Measurements from ENCODE around the gene ADAMTSL3.
"Not testable (repeated sequence)": the region's sequence is repeated elsewhere in the genome, so short reads cannot be mapped to it uniquely, and the experiment has no call there.

Gene ADAMTSL3

DNA sequence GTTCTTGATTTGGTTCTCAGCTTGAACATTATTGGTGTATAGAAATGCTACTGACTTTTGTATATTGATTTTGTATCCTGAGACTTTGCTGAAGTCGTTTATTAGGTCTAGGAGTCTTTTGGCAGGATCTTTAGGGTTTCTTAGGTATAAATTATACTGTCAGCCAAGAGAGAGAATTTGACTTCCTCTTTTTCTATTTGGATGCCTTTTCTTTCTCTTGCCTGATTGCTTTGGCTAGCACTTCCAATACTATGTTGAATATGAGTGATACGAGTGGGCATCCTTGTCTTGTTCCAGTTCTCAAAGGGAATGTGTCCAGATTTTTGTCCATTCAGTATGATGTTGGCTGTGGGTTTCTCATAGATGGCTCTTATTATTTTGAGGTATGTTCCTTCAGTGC lies 409.8 kb downstream of the ADAMTSL3 start:
- H3K27ac ChIP-seq (ENCODE audit: low read length); H3K9ac ChIP-seq (ENCODE audit: low read depth, low read length); H3K4me3 ChIP-seq (ENCODE audit: low read length); H3K36me3 ChIP-seq (ENCODE audit: insufficient read depth, low read depth, low read length); H3K4me1 ChIP-seq (ENCODE audit: insufficient read depth, low read length): not testable (repeated sequence)
- Histone ChIP-seq H3K9me3 (ENCODE audit: insufficient read depth, low read depth, low read length) (peaks cover 10% of the 10 kb centered on the region; the same call in 1 of the 2 replicates), H3K27me3 (ENCODE audit: insufficient read depth, low read length) (peaks cover 15% of the 10 kb centered on the region)

DNA sequence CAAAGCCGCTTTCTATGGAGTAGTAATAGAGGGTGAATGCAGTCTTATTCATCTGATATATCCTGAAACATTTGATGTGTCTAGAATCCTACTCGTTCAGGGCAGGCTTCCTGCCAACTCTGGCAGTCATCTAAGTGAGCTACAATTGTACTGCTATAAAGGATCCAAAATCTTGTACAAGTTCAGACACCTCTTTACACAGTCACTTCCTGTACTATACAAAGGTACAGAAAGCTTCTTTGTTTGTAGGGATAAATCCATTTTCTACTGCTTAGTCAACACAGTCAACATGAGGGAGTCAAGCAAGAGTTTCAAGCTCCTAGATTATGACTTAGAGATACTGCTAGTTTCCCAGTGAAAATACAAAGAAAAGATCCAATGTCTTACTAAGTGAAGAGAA lies 414.8 kb downstream of the ADAMTSL3 start:
- not testable (repeated sequence) for H3K4me3 ChIP-seq (ENCODE audit: low read length); H3K27me3 ChIP-seq (ENCODE audit: insufficient read depth, low read length); H3K4me1 ChIP-seq (ENCODE audit: insufficient read depth, low read length); H3K36me3 ChIP-seq (ENCODE audit: insufficient read depth, low read depth, low read length); H3K27ac ChIP-seq (ENCODE audit: low read length); H3K9ac ChIP-seq (ENCODE audit: low read depth, low read length); H3K9me3 ChIP-seq (ENCODE audit: insufficient read depth, low read depth, low read length)

DNA sequence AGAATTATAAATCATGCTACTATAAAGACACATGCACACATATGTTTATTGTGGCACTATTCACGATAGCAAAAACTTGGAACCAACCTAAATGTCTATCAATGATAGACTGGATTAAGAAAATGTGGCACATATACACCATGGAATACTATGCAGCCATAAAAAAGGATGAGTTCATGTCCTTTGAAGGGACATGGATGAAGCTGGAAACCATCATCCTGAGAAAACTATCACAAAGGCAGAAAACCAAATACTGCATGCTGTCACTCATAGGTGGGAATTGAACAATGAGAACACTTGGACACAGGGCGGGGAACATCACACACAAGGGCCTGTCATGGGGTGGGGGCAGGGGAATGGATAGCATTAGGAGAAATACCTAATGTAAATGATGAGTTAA lies 424.1 kb downstream of the ADAMTSL3 start:
- not testable (repeated sequence) for H3K4me3 ChIP-seq (ENCODE audit: low read length); H3K27ac ChIP-seq (ENCODE audit: low read length); H3K9ac ChIP-seq (ENCODE audit: low read depth, low read length); H3K4me1 ChIP-seq (ENCODE audit: insufficient read depth, low read length); H3K36me3 ChIP-seq (ENCODE audit: insufficient read depth, low read depth, low read length); H3K9me3 ChIP-seq (ENCODE audit: insufficient read depth, low read depth, low read length)
- H3K27me3 ChIP-seq (ENCODE audit: insufficient read depth, low read length), result peaks cover 35% of the 10 kb centered on the region

DNA sequence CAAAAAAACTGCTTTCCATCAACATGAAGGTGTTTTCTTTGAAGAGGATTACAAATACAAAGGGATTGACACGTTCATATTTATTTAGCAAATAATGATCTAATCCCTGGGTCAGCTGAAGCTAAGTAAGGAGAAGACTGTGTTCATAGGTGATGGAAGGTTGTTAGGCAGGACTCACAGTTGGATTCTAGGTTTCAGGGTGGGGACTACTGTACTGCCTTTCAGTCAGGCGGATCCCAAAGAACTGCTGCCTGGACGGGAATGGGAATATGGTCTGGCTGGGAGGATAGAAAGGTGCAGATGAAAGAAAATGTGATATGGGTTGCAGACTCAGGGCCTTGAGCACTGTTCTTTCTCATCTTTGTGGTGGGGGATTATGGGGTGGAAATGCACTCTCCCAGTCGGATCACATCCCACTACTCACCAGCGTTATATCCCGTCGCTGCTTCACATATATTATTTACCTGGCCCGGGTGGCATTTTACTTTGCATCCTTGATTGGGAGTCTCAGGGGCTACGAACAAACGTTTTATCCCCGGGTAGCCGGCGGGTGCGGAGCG lies 425.5 kb downstream of the ADAMTSL3 start:
- H3K27ac ChIP-seq (ENCODE audit: low read length); H3K9ac ChIP-seq (ENCODE audit: low read depth, low read length); H3K9me3 ChIP-seq (ENCODE audit: insufficient read depth, low read depth, low read length); H3K4me1 ChIP-seq (ENCODE audit: insufficient read depth, low read length); H3K36me3 ChIP-seq (ENCODE audit: insufficient read depth, low read depth, low read length): not testable (repeated sequence)
- Histone ChIP-seq H3K4me3 (ENCODE audit: low read length) (peak overlapping the region; percentile 66), H3K27me3 (ENCODE audit: insufficient read depth, low read length) (peaks cover 35% of the 10 kb centered on the region)

DNA sequence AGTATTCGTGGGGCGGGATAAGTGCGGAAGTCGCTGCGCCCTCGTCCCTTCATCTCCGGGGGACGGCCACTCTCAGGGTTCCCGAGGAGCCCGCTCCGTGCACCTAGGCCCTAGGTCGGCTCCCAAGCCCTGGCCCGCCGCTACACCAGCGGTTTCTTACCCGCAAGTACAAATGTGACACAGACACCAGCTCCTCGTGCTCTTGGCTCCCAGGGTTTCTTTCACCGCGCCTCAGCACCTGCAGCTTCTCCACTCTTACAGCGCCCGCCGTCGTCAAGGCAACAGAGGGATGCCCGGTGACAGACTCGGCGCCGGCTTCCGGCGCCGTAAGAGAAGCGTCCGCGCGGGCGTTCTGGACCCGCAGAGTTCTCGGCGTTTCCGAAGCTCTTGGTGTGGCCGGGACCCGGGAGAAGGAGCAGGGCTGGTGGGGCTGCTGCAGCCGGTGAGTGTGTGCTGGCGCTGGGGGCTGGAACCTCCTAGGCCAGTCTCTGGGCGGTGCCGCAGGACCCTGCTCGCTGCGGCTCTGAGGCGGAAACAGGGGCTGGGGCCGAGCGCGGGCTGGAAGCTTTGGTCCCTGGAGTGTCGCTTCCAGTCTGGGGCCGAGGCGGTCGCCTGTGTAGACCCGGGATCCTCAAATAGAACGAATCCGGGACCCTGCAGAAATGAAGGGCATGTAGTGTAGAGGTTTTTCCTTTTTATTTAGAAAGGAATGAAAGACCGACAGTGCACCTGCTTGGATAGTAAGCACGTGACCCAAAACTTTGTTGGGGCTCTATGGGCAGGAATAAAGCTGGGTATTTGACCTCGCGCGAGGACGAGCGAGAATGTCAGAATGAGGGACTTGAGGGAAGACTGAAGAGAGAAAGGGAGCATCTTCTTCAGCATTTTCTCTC lies 426.2 kb downstream of the ADAMTSL3 start:
- Histone ChIP-seq H3K4me1 (ENCODE audit: insufficient read depth, low read length) (no peaks in the 10 kb centered on the region), H3K27me3 (ENCODE audit: insufficient read depth, low read length) (peaks cover 35% of the 10 kb centered on the region), H3K4me3 (ENCODE audit: low read length) (peak overlapping the region; percentile 66), H3K9me3 (ENCODE audit: insufficient read depth, low read depth, low read length) (no peaks in the 10 kb centered on the region), H3K36me3 (ENCODE audit: insufficient read depth, low read depth, low read length) (no peaks in the 10 kb centered on the region), H3K9ac (ENCODE audit: low read depth, low read length) (no peak overlapping the region), H3K27ac (ENCODE audit: low read length) (no peak overlapping the region)

DNA sequence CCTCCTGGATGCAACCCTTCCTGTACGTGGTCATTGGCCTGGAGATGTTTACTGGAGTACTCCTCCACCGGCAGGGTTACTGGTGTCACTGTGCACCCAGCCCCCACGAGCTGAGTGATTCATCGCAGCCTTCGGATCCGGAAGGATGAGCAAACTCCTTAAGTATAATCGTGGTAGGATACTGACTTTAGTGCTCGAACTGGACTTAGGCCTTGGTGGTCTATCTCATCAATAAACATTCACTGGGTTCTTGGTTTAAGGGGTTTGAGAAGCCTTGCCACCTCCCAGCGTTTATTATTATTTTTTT lies 426.8 kb downstream of the ADAMTSL3 start:
- not testable (repeated sequence) for H3K36me3 ChIP-seq (ENCODE audit: insufficient read depth, low read depth, low read length); H3K9ac ChIP-seq (ENCODE audit: low read depth, low read length); H3K9me3 ChIP-seq (ENCODE audit: insufficient read depth, low read depth, low read length); H3K27ac ChIP-seq (ENCODE audit: low read length); H3K4me1 ChIP-seq (ENCODE audit: insufficient read depth, low read length)
- peaks cover 35% of the 10 kb centered on the region for H3K27me3 ChIP-seq (ENCODE audit: insufficient read depth, low read length)
- peak overlapping the region; percentile 66; the same call in 1 of the 2 replicates for H3K4me3 ChIP-seq (ENCODE audit: low read length)

DNA sequence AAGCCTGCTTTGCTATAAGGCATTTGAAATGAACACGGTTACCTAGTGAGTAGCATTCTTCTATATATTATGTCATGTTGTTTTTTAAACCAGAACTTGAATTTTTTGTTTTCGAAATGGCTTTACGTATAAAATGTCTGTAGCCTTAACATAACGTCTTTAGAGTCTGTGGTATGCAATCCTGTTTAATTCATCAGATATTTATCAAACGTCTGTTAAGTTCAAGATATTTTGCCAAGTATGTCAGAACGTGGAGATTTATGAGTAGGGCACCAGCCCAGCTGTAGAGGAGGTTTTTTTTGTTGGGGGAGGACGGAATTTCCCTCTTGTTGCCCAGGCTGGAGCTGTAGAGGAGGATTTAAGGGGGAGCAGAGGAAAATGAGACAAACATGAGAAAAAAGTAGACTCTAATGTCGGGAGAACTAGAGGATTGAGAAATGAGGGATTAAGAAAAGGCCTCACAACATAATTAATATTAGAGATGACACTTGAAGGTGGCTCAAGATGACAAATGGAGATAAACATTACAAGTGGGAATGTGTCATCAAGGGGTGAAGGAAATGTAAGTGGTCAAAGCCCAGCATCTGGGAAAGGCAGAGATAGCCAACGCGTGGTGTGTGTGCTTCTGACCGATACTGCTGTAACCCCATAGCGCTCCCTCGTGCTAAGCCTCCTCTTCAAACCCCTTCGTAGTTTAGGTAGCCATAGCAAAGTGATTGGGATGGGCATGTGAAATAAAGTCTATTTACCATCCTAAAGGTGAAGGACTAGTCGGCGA lies 427.7 kb downstream of the ADAMTSL3 start:
- no peaks in the 10 kb centered on the region for H3K4me1 ChIP-seq (ENCODE audit: insufficient read depth, low read length)
- no peak overlapping the region for H3K27ac ChIP-seq (ENCODE audit: low read length)
- H3K27me3 ChIP-seq (ENCODE audit: insufficient read depth, low read length), result peaks cover 35% of the 10 kb centered on the region
- H3K36me3 ChIP-seq (ENCODE audit: insufficient read depth, low read depth, low read length), result no peaks in the 10 kb centered on the region
- no peak overlapping the region for H3K9ac ChIP-seq (ENCODE audit: low read depth, low read length)
- H3K9me3 ChIP-seq (ENCODE audit: insufficient read depth, low read depth, low read length), result no peaks in the 10 kb centered on the region
- no peak overlapping the region for H3K4me3 ChIP-seq (ENCODE audit: low read length)

DNA sequence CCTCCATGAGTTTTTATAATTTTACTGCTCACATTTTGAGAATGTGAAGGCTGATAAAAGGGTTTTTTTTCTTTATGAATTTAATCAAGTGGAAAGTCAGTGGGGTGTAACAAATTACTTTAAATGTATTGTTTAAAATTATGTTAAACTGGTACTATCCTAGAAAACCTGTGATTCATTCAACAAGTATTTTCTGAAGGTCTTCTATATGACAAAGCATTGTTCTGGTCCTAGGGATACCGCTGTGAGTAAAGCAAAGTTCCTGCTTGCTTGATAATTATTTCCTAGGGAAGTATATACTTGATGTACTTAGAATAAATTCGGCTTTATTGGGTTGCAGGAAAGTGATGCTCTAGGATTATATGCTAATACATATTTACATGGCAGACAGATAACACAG lies 428.8 kb downstream of the ADAMTSL3 start:
- H3K27ac ChIP-seq (ENCODE audit: low read length), result no peak overlapping the region
- no peak overlapping the region for H3K4me3 ChIP-seq (ENCODE audit: low read length)
- peaks cover 35% of the 10 kb centered on the region for H3K27me3 ChIP-seq (ENCODE audit: insufficient read depth, low read length)
- no peak overlapping the region for H3K9ac ChIP-seq (ENCODE audit: low read depth, low read length)
- H3K9me3 ChIP-seq (ENCODE audit: insufficient read depth, low read depth, low read length), result no peaks in the 10 kb centered on the region
- H3K4me1 ChIP-seq (ENCODE audit: insufficient read depth, low read length), result no peaks in the 10 kb centered on the region
- no peaks in the 10 kb centered on the region for H3K36me3 ChIP-seq (ENCODE audit: insufficient read depth, low read depth, low read length)

DNA sequence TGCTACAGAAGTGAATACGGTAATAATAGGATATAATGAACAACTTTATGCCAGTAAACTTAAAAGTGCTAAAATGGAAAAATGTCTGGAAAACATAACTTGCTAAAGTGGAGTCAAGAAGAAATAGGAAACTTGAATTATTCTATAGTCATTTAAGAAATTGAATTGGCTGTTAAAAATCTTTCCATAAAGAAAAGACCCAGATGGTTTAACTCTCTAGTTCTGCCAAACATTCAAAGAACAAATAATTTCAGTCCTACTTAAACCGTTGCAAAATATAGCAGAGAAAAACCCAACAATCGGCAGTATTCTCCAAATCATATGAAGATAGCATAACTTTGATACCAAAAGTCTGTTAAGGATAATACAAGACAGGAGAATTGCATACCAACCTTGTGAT lies 432.1 kb downstream of the ADAMTSL3 start:
- H3K4me1 ChIP-seq (ENCODE audit: insufficient read depth, low read length); H3K9ac ChIP-seq (ENCODE audit: low read depth, low read length); H3K36me3 ChIP-seq (ENCODE audit: insufficient read depth, low read depth, low read length); H3K9me3 ChIP-seq (ENCODE audit: insufficient read depth, low read depth, low read length); H3K4me3 ChIP-seq (ENCODE audit: low read length); H3K27ac ChIP-seq (ENCODE audit: low read length): not testable (repeated sequence)
- H3K27me3 ChIP-seq (ENCODE audit: insufficient read depth, low read length), result peaks cover 14% of the 10 kb centered on the region
